GM04504 (cell line): ENCODE measurements around the gene GDF15.

ENCODE experiments used
- DNase-seq: peaks from one replicate; pipeline ENCODE4 v3.0.0-alpha.2; 2012; ENCODE audit warnings: low read depth

GDF15 gene

GRCh38 chr19:18419195-18419698 is 33.3 kb downstream of the GDF15 start, which contains the start of gene SSBP4:
TSS of gene SSBP4 (plus strand) at chr19:18419398. CDS start at chr19:18419649, 251 bp downstream.
- peak; percentile 60 for DNase-seq

- no peak for DNase-seq
Measured at GRCh38 chr19:18419699-18420460, 33.9 kb downstream of the GDF15 start.

- no peak for DNase-seq
Measured at GRCh38 chr19:18420930-18421329, 35.0 kb downstream of the GDF15 start.

- no peak for DNase-seq
Measured at GRCh38 chr19:18421371-18421959, 35.5 kb downstream of the GDF15 start.

GRCh38 chr19:18422530-18423191 is 36.7 kb downstream of the GDF15 start:
- no peak for DNase-seq

GRCh38 chr19:18423258-18424020 is 37.5 kb downstream of the GDF15 start:
- DNase-seq, result no peak

- DNase-seq, result no peak
Measured at GRCh38 chr19:18424122-18424889, 38.3 kb downstream of the GDF15 start.

GRCh38 chr19:18424890-18425514 is 39.0 kb downstream of the GDF15 start:
- no peak for DNase-seq

GRCh38 chr19:18425515-18426415 is 39.8 kb downstream of the GDF15 start:
- DNase-seq, result no peak

- no peak for DNase-seq
Measured at GRCh38 chr19:18426416-18426767, 40.4 kb downstream of the GDF15 start.

GRCh38 chr19:18427080-18427742 is 41.3 kb downstream of the GDF15 start:
- DNase-seq, result no peak

- DNase-seq, result no peak
Measured at GRCh38 chr19:18427743-18428113, 41.8 kb downstream of the GDF15 start.

- DNase-seq, result no peak
Measured at GRCh38 chr19:18428173-18428786, 42.3 kb downstream of the GDF15 start.

- DNase-seq, result peak; percentile 76
Measured at GRCh38 chr19:18428787-18429674, 43.1 kb downstream of the GDF15 start.

- DNase-seq, result no peak
Measured at GRCh38 chr19:18429717-18430416, 43.9 kb downstream of the GDF15 start.

GRCh38 chr19:18430417-18431144 is 44.6 kb downstream of the GDF15 start:
- DNase-seq, result no peak
